Effector CD8-positive, alpha-beta T cell (primary cell): ENCODE measurements around the gene SCRT2.
"Not testable (repeated sequence)": the region's sequence is repeated elsewhere in the genome, so short reads cannot be mapped to it uniquely, and the experiment has no call there.

ENCODE experiments used
- DNase-seq: peaks from one replicate; lab custom pipeline; 2025; lab: John Stamatoyannopoulos, UW

The SCRT2 gene

DNA sequence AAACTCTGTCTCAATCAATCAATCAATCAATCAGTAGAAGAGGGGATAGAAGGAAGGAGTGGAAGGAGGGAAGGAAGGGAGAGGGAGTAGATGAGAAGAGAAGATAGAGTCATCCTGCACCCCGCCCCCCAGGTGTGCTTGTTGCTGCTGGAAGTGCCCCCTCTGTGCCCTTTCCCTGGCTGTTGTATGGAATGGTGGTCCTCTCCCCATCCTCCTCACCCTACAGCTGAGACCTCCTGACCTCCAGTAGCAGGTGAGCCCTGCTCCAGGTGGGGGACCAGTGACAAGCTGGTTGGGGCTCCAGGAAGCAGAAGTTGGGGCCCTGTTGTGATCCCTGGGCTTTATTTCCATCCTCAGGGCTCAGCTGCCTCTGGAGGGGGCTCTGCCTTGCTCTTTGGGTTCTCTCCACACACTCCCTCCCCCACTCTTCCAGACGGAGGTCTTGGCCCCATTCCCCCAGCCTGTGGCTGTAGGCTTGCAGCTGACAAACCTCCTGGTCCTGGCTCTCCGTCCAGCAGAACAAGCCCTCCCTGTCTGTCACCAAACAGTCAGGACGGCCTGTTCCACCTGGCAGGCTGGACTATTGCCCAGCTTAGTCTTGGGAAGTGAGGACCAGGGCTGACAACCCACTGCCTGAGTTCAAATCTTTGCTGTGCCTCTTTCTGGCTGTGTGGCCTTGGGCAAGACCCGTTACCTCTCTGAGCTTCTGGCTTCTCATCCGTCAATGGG lies 26.0 kb upstream of the SCRT2 start:
- no peak for DNase-seq

DNA sequence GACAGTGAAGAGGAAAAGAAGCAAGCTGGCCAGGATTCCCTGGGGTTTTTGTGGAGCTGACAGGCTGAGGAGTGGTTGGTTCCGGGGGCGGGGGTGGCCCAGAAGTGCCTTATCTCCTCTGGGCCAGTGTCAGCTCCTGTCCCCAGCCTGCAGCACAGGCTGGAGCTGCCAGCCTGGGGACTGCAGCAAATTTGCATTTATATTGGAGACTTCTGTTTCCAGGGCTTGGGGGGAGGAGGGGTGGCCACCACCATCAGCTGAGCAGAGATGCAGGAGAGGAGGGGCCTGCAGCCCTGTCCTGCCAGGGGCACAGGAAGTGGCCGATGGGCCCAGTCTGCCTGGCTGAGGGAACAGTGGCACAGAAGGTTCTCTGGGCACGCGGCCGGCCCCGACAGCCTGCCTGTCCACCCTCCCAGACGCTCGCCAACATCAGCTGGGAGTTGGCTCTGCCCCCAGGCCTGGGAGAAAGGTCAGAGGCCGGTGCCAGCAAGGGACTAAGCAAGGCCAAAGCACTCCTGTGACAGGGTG lies 24.3 kb upstream of the SCRT2 start:
- DNase-seq: no peak

DNA sequence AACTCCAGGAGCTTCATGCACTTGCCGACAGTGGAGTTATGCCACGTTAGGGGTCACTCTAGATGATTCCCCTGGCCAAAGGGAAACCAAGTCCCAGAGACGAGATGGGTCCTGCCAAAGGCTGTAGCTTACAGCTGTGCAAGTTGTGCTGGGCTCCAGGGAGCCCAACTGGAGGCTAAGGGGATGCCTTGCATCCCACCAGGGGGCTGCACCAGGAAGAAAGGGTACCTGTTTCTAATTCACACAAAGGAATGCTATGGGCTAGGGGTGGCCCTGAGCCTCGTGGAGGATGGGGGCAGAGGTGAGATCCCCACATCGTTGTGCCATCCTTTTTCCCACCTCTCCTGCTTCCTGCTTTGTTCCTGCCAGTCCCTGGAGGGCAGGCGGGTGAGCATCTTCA lies 23.7 kb upstream of the SCRT2 start:
- DNase-seq: no peak

DNA sequence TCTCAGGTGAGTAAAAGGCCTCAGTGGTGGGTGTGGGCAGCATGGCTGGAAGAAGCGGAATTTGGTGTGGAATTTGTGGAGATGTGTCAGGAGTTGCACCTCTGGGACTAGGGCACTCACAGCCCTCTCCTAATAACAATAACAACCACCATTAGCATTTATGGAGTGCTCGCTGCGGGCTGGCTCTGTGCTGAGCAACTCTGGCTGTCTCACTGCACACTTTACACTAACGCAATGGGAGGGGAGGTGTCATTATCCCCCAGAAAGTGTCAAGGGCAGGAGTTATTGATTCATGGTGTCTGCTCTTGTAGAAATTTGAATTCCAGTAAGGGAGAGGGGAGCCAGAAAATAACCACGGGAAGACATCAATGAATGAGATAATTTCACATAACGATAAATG lies 22.7 kb upstream of the SCRT2 start:
- no peak for DNase-seq

DNA sequence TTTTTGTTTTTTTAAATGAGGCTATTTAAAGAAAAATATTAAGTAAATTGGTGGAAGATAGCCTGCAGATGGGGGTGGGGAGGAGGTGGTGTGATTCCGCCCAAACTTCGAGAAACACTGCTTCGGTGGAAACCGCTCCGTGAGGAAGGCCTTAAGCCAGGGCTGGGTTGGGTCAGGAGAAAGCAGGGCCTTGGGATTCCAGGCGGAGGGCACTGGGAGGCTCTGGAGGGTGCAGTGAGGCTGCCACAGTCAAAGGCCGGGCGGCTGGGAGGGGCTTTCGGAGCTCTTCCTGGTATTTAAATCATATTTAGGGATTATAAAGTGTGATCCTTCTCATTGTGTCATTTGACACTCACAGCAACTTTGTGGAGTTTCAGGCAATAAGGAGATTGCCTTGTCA lies 22.2 kb upstream of the SCRT2 start:
- DNase-seq: no peak

DNA sequence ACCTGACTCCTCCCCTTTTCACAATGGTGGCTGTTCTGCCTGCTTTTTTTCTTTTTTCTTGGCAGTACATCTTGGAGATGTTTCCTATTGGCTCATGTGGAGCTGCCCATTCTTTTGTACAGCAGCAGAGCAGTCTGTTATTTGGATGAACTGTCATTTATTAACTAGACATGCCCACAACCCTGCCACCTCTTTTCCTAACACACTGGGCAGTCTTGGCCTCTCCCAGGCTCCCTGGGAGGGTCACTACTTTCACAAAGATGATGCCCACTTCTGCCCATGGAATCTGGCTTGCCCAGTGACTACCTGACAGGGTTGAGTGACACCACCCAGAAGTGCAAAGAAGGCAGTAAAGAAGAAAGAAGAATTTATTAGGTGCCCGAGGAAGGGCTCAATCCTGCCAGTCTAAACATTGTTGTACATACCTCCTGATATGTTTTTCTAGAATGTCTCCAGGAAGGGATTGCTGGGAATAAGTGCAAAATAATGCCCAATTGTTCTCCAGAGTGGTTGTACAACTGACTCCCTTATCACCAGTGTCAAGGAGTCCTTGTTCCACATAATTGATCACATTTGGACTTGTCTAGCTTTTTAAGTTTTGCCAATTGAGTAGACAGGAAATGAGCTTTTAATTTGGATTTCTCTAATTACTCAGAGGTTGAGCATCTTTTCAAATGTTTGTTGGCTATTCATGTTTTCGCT lies 19.7 kb upstream of the SCRT2 start:
- no peak for DNase-seq

DNA sequence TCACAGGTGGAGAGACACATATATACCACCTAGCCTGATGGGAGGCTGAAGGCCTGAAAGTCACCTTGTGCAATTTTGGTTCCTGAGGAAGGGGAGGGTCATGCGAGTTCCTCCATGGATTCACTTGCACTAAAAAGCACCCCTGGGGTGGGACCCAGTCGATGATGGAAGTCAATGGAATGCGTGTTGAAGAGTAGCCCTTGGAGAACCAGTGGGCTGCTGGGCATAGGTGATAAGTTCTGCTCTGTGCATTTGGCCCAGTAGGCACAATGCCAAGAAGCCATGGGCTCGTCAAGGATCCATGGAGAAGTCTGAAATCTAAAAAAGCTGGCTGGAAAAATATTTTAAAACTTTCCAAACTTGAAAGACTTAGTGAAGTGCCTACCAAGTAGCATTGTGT lies 18.9 kb upstream of the SCRT2 start:
- no peak for DNase-seq

DNA sequence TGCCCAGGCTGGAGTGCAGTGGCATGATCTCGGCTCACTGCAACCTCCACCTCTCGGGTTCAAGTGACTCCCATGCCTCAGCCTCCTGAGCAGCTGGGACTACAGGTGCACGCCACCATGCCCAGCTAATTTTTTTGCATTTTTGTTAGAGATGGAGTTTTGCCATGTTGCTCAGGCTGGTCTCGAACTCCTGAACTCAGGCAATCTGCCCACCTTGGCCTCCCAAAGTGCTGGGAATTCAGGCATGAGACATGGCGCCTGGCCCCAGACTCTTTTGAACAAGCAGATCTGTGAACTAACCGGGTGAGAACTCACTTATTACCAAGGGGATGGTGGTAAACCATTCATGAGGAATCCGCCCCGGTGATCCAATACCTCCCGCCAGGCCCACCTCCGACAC lies 18.2 kb upstream of the SCRT2 start:
- not testable (repeated sequence) for DNase-seq

DNA sequence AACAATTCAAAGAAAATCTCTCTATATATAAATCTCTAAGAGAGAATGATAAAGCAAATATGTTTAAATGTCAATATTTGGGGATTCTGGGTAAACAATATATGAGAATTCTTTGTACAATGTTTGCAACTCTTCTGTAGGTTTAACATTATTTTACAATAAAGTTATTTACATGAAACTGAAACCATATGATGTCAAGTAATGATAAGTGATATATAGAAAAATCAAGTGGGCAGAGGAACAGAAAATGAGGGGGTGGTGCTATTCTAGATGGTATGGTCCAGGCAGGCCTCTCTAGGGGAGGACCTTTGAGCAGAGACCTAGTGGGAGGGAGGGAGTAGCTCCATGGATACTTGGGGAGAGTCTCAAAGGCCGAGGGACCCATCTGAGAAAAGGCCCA lies 16.4 kb upstream of the SCRT2 start:
- DNase-seq: no peak

DNA sequence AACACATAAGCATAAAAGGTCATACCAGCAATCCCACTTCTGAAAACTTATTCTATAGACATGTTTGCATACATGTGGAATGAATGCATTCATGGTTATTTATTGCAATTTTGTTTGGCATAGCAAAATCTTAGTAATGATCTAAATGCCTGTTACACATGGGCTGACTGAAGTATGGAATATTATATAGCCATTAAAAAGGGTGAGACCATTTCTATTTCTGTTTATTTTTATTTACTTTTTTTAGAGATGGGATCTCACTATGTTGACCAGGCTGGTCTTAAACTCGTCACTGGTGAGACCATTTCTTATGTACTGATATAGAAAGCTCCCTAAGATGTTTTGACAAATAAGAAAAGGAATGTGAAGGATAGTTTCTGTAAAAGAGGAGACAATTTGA lies 14.3 kb upstream of the SCRT2 start:
- DNase-seq: no peak

DNA sequence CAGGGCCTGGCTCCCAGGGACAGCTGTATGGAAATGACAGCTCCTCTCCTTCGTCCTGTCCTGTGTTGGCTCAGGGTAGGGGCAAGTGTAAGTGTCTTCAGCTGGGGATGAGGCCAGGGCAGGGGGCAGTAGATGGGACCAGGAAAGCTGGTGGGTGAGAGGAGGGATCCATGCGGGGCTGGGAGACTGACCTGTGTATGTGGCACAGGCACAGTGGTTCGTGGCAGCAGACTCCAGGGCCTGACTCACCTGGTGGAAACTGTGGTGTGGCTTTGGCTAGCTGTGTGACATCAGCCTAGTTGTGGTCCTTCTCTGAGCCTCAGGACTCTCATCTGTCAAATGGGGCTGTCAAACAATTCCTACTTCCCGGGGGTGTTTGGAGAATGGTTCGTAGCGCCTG lies 13.7 kb upstream of the SCRT2 start:
- no peak for DNase-seq

DNA sequence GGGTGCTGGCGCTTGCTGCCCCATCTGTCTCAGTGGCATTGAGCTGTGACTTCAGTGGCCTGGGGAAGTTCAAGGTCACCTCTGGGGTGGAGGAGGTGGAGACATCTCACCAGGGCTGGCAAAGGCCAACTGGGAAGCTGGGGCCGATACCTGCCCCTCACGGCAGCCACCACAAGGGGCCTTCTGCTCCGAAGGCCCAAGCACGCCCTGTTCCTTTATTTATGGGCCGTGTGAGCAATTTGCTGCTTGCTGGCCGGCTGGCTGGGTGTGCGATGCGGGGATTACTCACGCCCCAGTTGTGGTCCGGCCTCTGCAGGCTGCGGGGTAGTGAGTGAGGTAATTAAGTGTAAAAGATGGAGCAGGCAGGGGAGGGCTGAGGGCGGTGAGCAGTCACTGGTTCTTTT lies 13.2 kb upstream of the SCRT2 start:
- DNase-seq: no peak

DNA sequence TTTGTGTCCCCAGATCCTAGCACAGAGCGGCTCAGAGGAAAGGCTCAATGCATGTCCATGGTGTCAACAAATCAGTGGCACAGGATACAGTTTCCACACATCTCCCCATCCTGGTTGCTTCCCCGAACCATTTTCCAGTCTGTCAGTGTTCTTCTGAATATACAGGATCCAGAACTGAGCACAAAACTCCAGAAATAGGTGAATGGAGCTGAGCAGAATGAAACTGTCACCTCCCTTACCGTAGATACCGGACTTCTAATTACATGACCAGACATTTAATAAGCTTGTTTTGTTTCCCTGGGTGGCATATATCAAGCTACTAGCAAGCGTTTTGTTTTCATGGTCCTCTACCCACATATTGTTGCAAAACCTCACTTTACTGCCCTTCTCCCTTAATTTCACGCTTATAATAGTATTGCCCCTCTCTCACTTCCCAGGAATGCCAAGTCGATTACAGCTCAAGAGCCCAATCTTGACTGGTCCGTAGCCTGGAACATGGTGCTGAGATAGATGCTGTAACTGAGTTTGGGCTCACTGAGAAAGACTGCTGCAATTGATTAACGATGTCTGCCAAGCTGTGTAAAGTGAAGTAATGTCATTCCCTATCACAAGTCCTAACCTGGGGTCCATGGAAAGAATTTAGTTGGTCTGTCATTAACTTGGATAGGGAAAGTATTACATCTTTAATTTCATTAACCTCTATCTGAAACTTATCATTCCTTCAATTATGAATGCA lies 12.0 kb upstream of the SCRT2 start:
- DNase-seq: no peak

DNA sequence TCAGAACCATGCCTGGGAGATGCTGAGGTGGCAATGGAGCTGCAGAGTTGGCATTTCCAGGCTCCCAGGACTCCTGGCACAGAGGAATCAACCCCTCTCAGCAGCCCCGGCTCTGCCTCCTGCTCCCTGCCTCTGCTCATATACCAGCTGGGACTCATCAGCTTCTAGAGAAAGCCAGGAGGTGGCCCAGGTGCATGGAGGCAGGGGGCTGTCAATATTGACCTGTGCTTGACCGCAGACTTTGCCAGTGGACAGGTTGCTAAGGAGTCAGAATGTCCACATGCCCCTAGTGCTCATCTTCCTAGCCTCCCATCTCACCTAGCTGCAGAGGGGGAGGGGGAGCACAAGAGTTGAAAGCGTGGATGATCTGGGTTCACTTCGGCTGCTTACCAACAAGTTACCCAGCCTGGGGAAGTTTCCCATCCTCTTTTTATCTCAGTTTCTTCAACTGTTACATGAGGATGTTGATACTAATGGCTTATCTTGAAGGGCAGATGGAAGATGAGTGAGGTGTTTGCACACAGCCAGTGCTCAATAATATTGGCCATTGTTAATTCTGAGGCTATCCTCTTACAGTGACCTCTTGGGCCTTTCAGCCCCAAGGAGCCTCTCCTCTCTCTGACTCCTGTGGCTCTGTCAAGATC lies 9.2 kb upstream of the SCRT2 start:
- no peak for DNase-seq

DNA sequence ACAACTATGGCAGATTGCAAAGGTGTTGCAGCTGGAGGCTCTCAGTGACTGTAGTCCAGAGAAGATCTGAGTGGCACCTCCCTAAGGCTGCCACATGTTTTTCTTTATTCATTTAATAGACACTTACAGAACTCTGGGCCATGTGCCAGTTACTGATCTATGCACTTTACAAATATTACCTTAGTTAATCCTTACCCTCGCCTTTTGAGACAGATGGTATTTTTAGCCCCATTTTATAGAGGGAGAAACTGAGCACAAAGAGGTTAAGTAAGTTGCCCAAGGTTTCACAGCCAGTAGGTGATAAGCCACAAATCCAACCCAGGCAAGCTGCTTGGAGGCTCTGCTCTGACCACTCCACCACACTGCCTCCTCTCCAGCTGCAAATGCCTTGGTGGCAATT lies 6.5 kb upstream of the SCRT2 start:
- no peak for DNase-seq

DNA sequence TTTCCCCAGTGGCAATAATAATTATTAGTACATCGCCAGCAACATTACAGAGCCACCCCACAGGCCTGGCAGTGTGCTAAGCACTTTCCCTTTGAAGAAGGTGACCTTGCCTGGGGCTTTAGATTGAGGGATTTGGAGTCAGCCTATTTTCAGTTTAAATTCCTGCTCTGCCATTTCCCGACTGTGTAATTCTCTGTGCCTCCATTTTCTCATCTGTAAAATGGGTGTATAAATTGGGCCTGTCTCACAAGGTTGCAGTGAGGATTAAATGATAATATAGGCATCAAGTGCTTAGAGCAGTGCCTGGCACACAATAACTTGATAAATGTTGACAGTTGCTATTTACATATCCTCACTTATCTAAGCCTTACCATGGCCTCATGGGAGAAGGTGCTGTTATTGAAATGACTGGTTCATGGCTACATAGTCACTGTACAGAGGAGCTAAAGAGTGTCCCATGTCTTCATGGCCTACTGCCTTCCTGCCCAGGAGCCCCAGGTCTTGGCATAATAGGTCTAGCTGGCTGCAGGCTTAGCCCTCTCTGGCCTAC lies 5.1 kb upstream of the SCRT2 start:
- no peak for DNase-seq

DNA sequence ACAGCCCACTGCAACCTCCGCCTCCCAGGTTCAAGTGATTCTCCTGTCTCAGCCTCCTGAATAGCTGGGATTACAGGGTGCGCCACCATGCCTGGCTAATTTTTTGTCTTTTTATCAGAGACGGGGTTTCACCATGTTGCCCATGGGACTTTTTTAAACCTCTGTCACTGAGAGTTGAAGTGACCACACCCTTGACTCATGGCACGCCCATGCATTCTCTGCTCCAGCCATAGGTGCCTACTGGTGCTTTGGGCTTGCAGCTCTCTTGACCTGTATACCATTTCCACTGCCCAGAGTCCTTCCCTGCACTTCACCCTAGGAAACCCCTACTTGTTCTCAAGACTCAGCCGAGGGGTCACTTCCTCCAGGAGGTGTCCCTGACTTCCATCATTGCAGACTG lies 2.4 kb upstream of the SCRT2 start:
- no peak for DNase-seq

DNA sequence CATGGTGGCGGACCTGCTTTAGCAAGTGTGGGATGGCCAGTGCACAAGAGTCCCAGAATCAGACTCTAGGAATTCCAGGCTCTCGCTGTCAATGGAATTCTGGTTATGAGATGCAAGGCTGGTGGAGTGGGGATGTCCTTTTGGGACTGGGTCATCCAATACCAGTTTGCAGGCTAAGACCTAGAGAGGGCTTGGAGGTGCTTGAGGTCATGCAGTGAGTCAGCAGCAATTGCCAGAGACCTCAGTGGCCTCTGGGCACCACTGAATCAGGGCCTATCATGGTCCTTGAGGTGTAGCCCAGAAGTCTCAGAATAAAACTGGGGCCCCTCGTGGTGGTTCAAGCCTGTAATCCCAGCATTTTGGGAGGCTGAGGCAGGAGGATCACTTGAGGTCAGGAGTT lies 1.4 kb upstream of the SCRT2 start:
- DNase-seq: no peak

DNA sequence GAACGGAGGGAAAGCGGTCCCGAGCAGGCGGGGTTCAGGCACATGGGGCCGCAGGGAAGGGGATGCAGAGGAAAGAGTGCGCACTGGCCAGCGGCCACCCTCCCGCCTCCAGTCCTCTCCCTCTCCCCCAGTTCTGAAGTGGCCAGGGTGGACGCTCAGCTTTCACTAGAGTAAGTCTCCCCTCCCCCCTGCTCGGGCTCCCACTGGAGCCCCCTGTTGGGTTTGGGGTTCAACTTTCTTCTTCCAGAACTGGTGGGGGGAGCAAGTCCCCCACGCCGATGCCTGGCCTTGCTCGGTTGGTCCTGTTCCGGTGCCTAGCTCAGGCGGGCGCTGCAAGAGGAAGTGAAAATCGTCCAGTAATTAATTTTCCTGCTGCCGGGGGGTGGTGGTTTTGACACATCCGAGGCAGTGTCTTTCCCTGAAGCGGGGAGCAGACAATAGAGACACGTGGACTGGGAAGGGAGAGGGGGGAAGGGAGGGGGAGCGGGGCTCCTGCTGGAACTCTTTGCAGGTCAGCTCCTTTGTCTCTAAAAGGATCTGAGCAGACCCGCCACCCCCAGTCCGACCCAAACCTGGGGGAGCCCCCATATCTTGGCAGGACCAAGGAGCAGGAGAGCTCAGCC lies 824 bp upstream of the SCRT2 start:
- no peak for DNase-seq

DNA sequence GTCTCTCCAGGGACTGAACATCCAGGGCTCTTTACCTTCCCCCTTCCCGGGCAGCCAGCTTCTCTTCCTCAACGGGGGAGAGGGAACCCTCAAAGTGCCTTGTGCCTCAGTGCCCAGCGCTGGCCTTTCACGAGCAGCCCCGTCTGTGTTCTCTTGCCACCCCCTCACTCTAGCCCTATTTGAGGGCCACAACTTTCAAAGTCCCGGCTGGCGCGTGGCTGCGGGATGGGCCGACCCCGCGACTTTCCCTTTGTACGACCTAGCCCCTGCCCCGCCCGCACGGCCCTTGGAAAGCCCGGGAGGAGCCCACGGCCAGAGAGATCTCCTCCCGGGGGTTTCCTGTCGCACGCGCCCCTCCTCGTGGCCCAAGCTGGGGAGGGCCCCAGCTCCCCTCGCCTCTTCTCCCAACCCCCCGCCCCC lies 559 bp downstream of the SCRT2 start:
- DNase-seq: no peak

DNA sequence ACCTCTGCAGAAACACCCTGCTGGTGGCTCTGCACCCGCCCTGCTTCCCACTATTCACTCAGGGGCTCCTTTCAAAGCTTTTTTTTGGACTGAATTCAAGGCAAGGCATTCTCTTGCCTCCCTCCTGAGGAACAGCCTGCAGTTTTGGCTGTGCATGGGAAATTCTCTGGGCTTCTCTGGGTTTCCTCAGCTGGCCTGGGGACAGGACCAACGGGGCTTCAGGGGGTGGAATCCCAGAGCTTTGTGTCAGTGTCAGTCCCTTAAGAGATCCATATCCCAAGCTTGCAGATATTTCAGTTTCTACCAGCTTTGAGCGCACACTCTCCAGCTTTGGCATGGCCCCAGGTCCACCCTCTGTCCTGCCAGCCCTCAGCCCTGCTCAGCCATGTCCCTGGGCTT lies 2.0 kb downstream of the SCRT2 start:
- DNase-seq: no peak
